SU-DHL-6 (cell line): ENCODE data around the gene CTNNA2.

Experiments
- H2AFZ ChIP-seq: fragments of 200-600 bp; sonication (generic); 2 replicates; pipeline ENCODE4 v1.6.1; 2014; ENCODE audit warnings: low read depth, mild to moderate bottlenecking, moderate library complexity, mixed read lengths, antibody characterized with exemption, low read length; ENCODE audit not compliant: severe bottlenecking
- H3F3A ChIP-seq: fragments of 200-600 bp; shearing (Covaris generic); 2 replicates; pipeline ENCODE4 v1.6.0; 2016; ENCODE audit warnings: antibody characterized with exemption, mild to moderate bottlenecking; ENCODE audit not compliant: insufficient read depth
- H3K27ac ChIP-seq: fragments of 200-600 bp; sonication (generic); 2 replicates; pipeline ENCODE4 v1.5.1; 2016; ENCODE audit warnings: low read depth, mild to moderate bottlenecking, low read length, moderate library complexity, mixed read lengths
- H3K27me3 ChIP-seq: fragments of 200-600 bp; sonication (generic), shearing (Covaris generic); 2 replicates; pipeline ENCODE4 v1.6.0; 2014; ENCODE audit warnings: mild to moderate bottlenecking, low read length
- H3K36me3 ChIP-seq: fragments of 200-600 bp; sonication (generic); 2 replicates; pipeline ENCODE4 v1.6.1; 2014; ENCODE audit warnings: mild to moderate bottlenecking, low read length, mixed read lengths
- H3K4me2 ChIP-seq: fragments of 300-600, 200-600 bp; shearing (Covaris generic), sonication (generic); 2 replicates; pipeline ENCODE4 v1.6.0; 2014; ENCODE audit warnings: low read length, low read depth, mild to moderate bottlenecking; ENCODE audit not compliant: poor library complexity, severe bottlenecking
- H3K4me3 ChIP-seq: fragments of 200-600 bp; sonication (generic); 2 replicates; pipeline ENCODE4 v1.5.1; 2014; ENCODE audit warnings: antibody characterized with exemption, low read length, mild to moderate bottlenecking, mixed read lengths; ENCODE audit not compliant: insufficient read depth, poor library complexity, severe bottlenecking
- H3K79me2 ChIP-seq: fragments of 200-600 bp; sonication (generic); 2 replicates; pipeline ENCODE4 v1.6.1; 2014; ENCODE audit warnings: mild to moderate bottlenecking, low read length, moderate library complexity; ENCODE audit not compliant: insufficient read depth
- H3K9ac ChIP-seq: fragments of 200-600 bp; sonication (generic); 2 replicates; pipeline ENCODE4 v1.7.0; 2014; ENCODE audit warnings: mild to moderate bottlenecking, low read length
- H3K9me2 ChIP-seq: fragments of 200-600 bp; sonication (generic); replicated peaks from 2 replicates; pipeline ENCODE4 v1.6.1; 2014; ENCODE audit warnings: low read length; ENCODE audit not compliant: insufficient read depth
- H3K9me3 ChIP-seq: fragments of 200-600 bp; sonication (generic); 2 replicates; pipeline ENCODE4 v1.6.1; 2014; ENCODE audit warnings: low read length, mixed read lengths; ENCODE audit not compliant: insufficient read depth
- H4K20me1 ChIP-seq: fragments of 200-600 bp; sonication (generic); 2 replicates; pipeline ENCODE4 v1.6.1; 2014; ENCODE audit warnings: low read depth, mild to moderate bottlenecking, antibody characterized with exemption, low read length, moderate library complexity, mixed read lengths
- EZH2phosphoT487 ChIP-seq: fragments of 200-600 bp; sonication (generic), shearing (Covaris generic); conservative IDR thresholded peaks from 2 replicates; pipeline ENCODE4 v1.6.1; 2018; ENCODE audit warnings: mild to moderate bottlenecking, antibody characterized with exemption, low read length, moderate library complexity, mixed read lengths
- TF ChIP-seq, protein P1 (sequence below): fragments of 200-600 bp; sonication (generic); IDR thresholded peaks from one replicate; pipeline ENCODE4 v1.5.1; 2017; ENCODE audit warnings: antibody characterized with exemption, mild to moderate bottlenecking, low read length, moderate library complexity; ENCODE audit not compliant: insufficient read depth, poor library complexity, severe bottlenecking

CTNNA2 gene

DNA sequence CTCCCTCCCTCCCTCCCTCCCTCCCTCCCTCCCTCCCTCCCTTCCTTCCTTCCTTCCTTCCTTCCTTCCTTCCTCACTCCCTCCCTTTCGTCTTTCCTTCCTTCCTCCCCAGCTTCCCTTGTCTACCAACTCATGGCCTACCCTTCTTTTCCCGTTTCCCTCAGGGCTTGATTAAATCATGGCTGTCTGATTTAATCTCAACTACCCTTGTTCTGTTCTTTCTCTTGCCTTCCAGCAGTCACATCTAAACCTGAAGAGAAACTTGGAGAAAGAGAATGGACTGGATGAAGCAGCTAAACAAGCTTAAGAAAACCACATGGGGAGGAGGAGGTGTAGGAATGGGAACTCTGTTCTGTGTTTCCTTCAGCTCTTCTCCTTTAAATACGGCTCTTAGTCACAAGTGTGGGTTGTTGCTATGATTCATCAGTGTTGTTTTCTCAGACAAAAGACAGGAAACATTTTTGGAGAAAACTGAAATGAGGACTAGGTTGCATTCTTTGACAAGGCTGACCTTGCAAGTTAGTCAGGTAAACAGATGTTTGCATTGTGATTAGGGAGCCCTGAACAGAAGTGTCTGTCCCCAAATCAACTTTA is 613.8 kb downstream of the CTNNA2 start:
- no peaks in the 10 kb centered on the region for H3K79me2 ChIP-seq
- no peak overlapping the region for H3K27ac ChIP-seq
- no peak overlapping the region for H3K9ac ChIP-seq
- H3K36me3 ChIP-seq = no peaks in the 10 kb centered on the region
- H4K20me1 ChIP-seq = no peaks in the 10 kb centered on the region
- no peak overlapping the region for H3K4me2 ChIP-seq
- no peaks in the 10 kb centered on the region for H3K9me3 ChIP-seq
- no peaks in the 10 kb centered on the region for H3K9me2 ChIP-seq
- no peaks in the 10 kb centered on the region for H3K27me3 ChIP-seq
- TF ChIP-seq, protein P1, sequence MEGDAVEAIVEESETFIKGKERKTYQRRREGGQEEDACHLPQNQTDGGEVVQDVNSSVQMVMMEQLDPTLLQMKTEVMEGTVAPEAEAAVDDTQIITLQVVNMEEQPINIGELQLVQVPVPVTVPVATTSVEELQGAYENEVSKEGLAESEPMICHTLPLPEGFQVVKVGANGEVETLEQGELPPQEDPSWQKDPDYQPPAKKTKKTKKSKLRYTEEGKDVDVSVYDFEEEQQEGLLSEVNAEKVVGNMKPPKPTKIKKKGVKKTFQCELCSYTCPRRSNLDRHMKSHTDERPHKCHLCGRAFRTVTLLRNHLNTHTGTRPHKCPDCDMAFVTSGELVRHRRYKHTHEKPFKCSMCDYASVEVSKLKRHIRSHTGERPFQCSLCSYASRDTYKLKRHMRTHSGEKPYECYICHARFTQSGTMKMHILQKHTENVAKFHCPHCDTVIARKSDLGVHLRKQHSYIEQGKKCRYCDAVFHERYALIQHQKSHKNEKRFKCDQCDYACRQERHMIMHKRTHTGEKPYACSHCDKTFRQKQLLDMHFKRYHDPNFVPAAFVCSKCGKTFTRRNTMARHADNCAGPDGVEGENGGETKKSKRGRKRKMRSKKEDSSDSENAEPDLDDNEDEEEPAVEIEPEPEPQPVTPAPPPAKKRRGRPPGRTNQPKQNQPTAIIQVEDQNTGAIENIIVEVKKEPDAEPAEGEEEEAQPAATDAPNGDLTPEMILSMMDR = no peak
- no peak for TF ChIP-seq EZH2phosphoT487
- H2AFZ ChIP-seq = no peak overlapping the region
- no peak overlapping the region for H3K4me3 ChIP-seq
- no peaks in the 10 kb centered on the region for H3F3A ChIP-seq

DNA sequence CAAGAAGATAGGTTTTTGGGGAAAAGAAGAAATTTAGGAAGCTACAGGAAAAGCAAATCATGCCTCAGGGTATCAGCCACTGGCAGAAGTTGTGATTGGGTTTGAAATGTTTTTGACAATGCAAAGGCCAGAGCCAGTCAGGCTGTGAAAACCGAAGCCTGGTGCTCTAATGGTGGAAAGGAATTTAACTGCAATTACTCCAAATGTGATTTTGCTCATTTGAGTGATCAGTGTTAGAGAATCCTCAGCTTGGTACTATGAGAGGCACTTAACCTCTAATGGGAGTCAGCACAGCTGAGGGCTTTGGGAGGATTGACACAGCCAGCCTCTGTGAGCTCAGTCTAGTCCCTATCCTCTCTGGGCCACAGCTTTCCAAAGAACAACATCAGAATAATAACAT is 615.2 kb downstream of the CTNNA2 start:
- no peaks in the 10 kb centered on the region for H3F3A ChIP-seq
- no peak overlapping the region for H3K4me3 ChIP-seq
- TF ChIP-seq EZH2phosphoT487 = no peak
- TF ChIP-seq, protein P1 = no peak
- H3K27me3 ChIP-seq = no peaks in the 10 kb centered on the region
- H3K9me3 ChIP-seq = no peaks in the 10 kb centered on the region
- H3K9ac ChIP-seq = no peak overlapping the region
- no peak overlapping the region for H2AFZ ChIP-seq
- H3K27ac ChIP-seq = no peak overlapping the region
- H4K20me1 ChIP-seq = no peaks in the 10 kb centered on the region
- no peak overlapping the region for H3K4me2 ChIP-seq
- no peaks in the 10 kb centered on the region for H3K9me2 ChIP-seq
- H3K36me3 ChIP-seq = no peaks in the 10 kb centered on the region
- no peaks in the 10 kb centered on the region for H3K79me2 ChIP-seq

DNA sequence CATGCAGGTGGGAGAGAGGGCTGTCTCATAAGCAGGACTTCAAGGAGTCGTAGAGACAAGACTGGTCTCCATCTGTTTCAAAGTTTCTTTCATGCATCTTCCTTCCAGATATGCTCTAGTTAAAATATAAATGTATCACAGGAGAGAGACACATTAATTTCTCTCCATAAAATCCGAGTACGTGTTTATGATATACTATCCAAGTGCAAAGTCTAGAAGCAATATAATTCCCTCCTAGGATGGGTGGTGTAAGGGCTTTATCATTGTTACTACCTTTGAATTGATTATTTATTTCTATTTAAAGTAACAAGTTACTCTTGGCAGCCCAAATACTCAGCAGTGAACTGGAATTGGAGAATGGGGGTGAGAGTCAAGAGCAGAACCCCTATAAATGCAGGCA is 619.4 kb downstream of the CTNNA2 start:
- no peaks in the 10 kb centered on the region for H3K9me2 ChIP-seq
- no peak for TF ChIP-seq EZH2phosphoT487
- TF ChIP-seq, protein P1 = no peak
- H3K9me3 ChIP-seq = no peaks in the 10 kb centered on the region
- H3K36me3 ChIP-seq = no peaks in the 10 kb centered on the region
- no peak overlapping the region for H3K27ac ChIP-seq
- no peak overlapping the region for H3K4me3 ChIP-seq
- H3F3A ChIP-seq = no peaks in the 10 kb centered on the region
- no peak overlapping the region for H3K9ac ChIP-seq
- H3K27me3 ChIP-seq = no peaks in the 10 kb centered on the region
- no peaks in the 10 kb centered on the region for H4K20me1 ChIP-seq
- no peaks in the 10 kb centered on the region for H3K79me2 ChIP-seq
- no peak overlapping the region for H3K4me2 ChIP-seq
- H2AFZ ChIP-seq = no peak overlapping the region

DNA sequence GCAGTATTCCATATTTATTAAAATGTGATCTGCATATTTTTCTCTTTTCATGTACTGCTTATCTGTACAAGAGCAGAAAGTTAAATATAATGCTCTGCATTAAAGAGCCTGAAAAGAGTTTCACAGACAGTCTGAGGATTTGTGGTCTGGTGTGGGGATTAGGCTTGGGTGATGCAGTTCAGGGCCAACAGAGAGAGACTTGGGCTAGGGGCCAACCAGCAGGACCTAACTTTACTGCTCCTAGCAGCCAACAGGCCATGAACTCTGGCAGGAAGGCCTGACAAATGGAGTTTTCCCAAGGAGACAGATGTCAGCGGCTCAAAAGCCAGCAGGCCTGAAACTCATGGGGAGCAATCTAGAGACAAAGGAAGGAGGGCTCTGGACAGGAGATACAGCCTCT is 622.1 kb downstream of the CTNNA2 start:
- Histone ChIP-seq H3K27ac (no peak overlapping the region), H3K79me2 (no peaks in the 10 kb centered on the region), H3K4me3 (no peak overlapping the region), H3K36me3 (no peaks in the 10 kb centered on the region), H4K20me1 (no peaks in the 10 kb centered on the region), H3K27me3 (no peaks in the 10 kb centered on the region), H3K9me2 (no peaks in the 10 kb centered on the region), H3K9ac (no peak overlapping the region), H3K9me3 (no peaks in the 10 kb centered on the region), H3F3A (no peaks in the 10 kb centered on the region), H3K4me2 (no peak overlapping the region), H2AFZ (no peak overlapping the region)
- TF ChIP-seq, protein P1 = no peak
- TF ChIP-seq EZH2phosphoT487 = no peak
